Muscle of leg (tissue), 16 donors: Measurements from ENCODE around the gene TUBE1. TPM values are rescaled to one million over a fixed set of nuclear protein-coding genes. Genes with fewer than 3 reads are reported as not detected.

Source experiments
- DNase-seq: peaks from one replicate; pipeline ENCODE4 v3.0.0; 2013
- H3K27ac ChIP-seq: one replicate; pipeline ENCODE4 v1.5.1; 2013; ENCODE audit warnings: mild to moderate bottlenecking, low read length, control low read depth
- H3K27me3 ChIP-seq: one replicate; pipeline ENCODE4 v1.6.1; 2013; ENCODE audit warnings: low read length; ENCODE audit not compliant: control insufficient read depth, insufficient read depth
- H3K36me3 ChIP-seq: one replicate; pipeline ENCODE4 v1.6.1; 2013; ENCODE audit warnings: low read length; ENCODE audit not compliant: control insufficient read depth, insufficient read depth
- H3K4me1 ChIP-seq: one replicate; pipeline ENCODE4 v1.6.1; 2013; ENCODE audit warnings: low read length; ENCODE audit not compliant: control insufficient read depth, insufficient read depth
- H3K4me3 ChIP-seq: one replicate; pipeline ENCODE4 v1.5.1; 2013; ENCODE audit warnings: low read length, control low read depth
- H3K9me3 ChIP-seq: replicated peaks from 2 replicates; pipeline ENCODE4 v1.6.1; 2013; ENCODE audit warnings: low read depth, low read length; ENCODE audit not compliant: control insufficient read depth
- WGBS: methylation state at CpG from one replicate; pipeline ENCODE4 v1.1.5; 2013; ENCODE audit warnings: missing lambda C conversion rate; ENCODE audit not compliant: insufficient coverage; 5-methylcytosine and 5-hydroxymethylcytosine counted together
- long read RNA-seq, 11 donors: transcript quantifications; one replicate each; lab custom pipeline, GENCODE V29; 2026
- polyA plus RNA-seq, 8 donors: library from polyadenylated mRNA; unstranded; fragments of 120-200 nt; gene quantifications; one replicate each; pipeline versions ENCODE4 v1.2.1 to v1.2.3, GENCODE V29; 2013; ENCODE audit warnings: inconsistent platforms in 1 of 8, low replicate concordance in 1 of 8; ENCODE audit not compliant: insufficient read length in 8 of 8, insufficient read depth in 1 of 8
- total RNA-seq: library from RNA; stranded (reverse); fragments of 120-200 nt; gene quantifications from one replicate; pipeline ENCODE4 v1.2.4, GENCODE V29; 2013

Gene TUBE1
- 22.0 TPM for total RNA-seq
- polyA plus RNA-seq: 10 to 100 TPM; 12.9 to 26.3 (median 16.9) TPM
- long read RNA-seq, donor 1, partial matches to known transcripts: 0 of 5 reads
- long read RNA-seq, donor 1, other reads (novel, unspliced or antisense): 0 of 5 reads
- long read RNA-seq, donor 2: 0 reads
- long read RNA-seq, donor 3, transcript TUBE1-207 (1 exons, 3,610 nt): major isoform, 5 of 7 reads
- long read RNA-seq, donor 3, partial matches to known transcripts: 0 of 7 reads
- long read RNA-seq, donor 3, other reads (novel, unspliced or antisense): 0 of 7 reads
- long read RNA-seq, donor 4, partial matches to known transcripts: 0 of 4 reads
- long read RNA-seq, donor 4, other reads (novel, unspliced or antisense): 0 of 4 reads
- long read RNA-seq, donor 5, transcript TUBE1-207 (1 exons, 3,610 nt): major isoform, 7 of 14 reads
- long read RNA-seq, donor 5, transcript TUBE1-202 (12 exons, 2,142 nt): major isoform, 7 of 14 reads
- long read RNA-seq, donor 5, partial matches to known transcripts: 0 of 14 reads
- long read RNA-seq, donor 5, other reads (novel, unspliced or antisense): 0 of 14 reads
- long read RNA-seq, donor 6, transcript TUBE1-207 (1 exons, 3,610 nt): major isoform, 7 of 11 reads
- long read RNA-seq, donor 6, partial matches to known transcripts: 0 of 11 reads
- long read RNA-seq, donor 6, other reads (novel, unspliced or antisense): 0 of 11 reads
- long read RNA-seq, donor 7, partial matches to known transcripts: 0 of 7 reads
- long read RNA-seq, donor 7, other reads (novel, unspliced or antisense): 0 of 7 reads
- long read RNA-seq, donor 8, partial matches to known transcripts: 0 of 5 reads
- long read RNA-seq, donor 8, other reads (novel, unspliced or antisense): 0 of 5 reads
- long read RNA-seq, donor 9, transcript TUBE1-207 (1 exons, 3,610 nt): major isoform, 6 of 17 reads
- long read RNA-seq, donor 9, partial matches to known transcripts: 0 of 17 reads
- long read RNA-seq, donor 9, other reads (novel, unspliced or antisense): 8 of 17 reads
- long read RNA-seq, donor 10, transcript TUBE1-207 (1 exons, 3,610 nt): major isoform, 5 of 6 reads
- long read RNA-seq, donor 10, partial matches to known transcripts: 0 of 6 reads
- long read RNA-seq, donor 10, other reads (novel, unspliced or antisense): 0 of 6 reads
- long read RNA-seq, donor 11, partial matches to known transcripts: 0 of 6 reads
- long read RNA-seq, donor 11, other reads (novel, unspliced or antisense): 0 of 6 reads

- peak; percentile 99 for DNase-seq
- H3K4me3 ChIP-seq: peak within 1 kb of the TSS; percentile 89
- H3K9me3 ChIP-seq: no peaks in the 10 kb centered on the region
- H3K27me3 ChIP-seq: no peaks in the 10 kb centered on the region
- peaks cover 5% of the 10 kb centered on the region for H3K36me3 ChIP-seq
- H3K4me1 ChIP-seq: no peaks in the 10 kb centered on the region
- 0% methylated on average over 52 of the region's 60 CpGs for WGBS
- H3K27ac ChIP-seq: peak within 1 kb of the TSS; percentile 96
These were observed at the start of gene TUBE1, which contains the start of gene FAM229B for GRCh38 chr6:112087136-112087911. TUBE1 (minus strand) TSS chr6:112087482; CDS start chr6:112087434, 48 bp downstream. FAM229B (plus strand) TSS chr6:112087591; CDS start chr6:112099284, 11,693 bp downstream.

GRCh38 chr6:112130878-112131277 lies 43.6 kb upstream of the TUBE1 start:
- H3K9me3 ChIP-seq: no peaks in the 10 kb centered on the region
- no peaks in the 10 kb centered on the region for H3K27me3 ChIP-seq
- no peak overlapping the region for H3K4me3 ChIP-seq
- H3K36me3 ChIP-seq: peaks cover 26% of the 10 kb centered on the region
- no peak for DNase-seq
- no peaks in the 10 kb centered on the region for H3K4me1 ChIP-seq
- WGBS: no CpG with 5 or more reads among the region's 3 CpGs
- no peak overlapping the region for H3K27ac ChIP-seq

GRCh38 chr6:112128208-112128607 lies 40.9 kb upstream of the TUBE1 start:
- 100% methylated on average over 4 of the region's 5 CpGs for WGBS
- Histone ChIP-seq H3K4me1 (no peaks in the 10 kb centered on the region), H3K9me3 (no peaks in the 10 kb centered on the region), H3K4me3 (no peak overlapping the region), H3K36me3 (peaks cover 33% of the 10 kb centered on the region), H3K27me3 (no peaks in the 10 kb centered on the region), H3K27ac (no peak overlapping the region)
- no peak for DNase-seq

GRCh38 chr6:112123982-112124381 lies 36.7 kb upstream of the TUBE1 start:
- Histone ChIP-seq H3K4me3 (no peak overlapping the region), H3K27me3 (no peaks in the 10 kb centered on the region), H3K9me3 (no peaks in the 10 kb centered on the region), H3K4me1 (no peaks in the 10 kb centered on the region), H3K27ac (no peak overlapping the region), H3K36me3 (peaks cover 37% of the 10 kb centered on the region)
- no peak for DNase-seq
- WGBS: 100% methylated on average over 1 of the region's 1 CpG

GRCh38 chr6:112122756-112123155 lies 35.5 kb upstream of the TUBE1 start:
- Histone ChIP-seq H3K4me3 (no peak overlapping the region), H3K4me1 (no peaks in the 10 kb centered on the region), H3K27me3 (no peaks in the 10 kb centered on the region), H3K36me3 (peaks cover 43% of the 10 kb centered on the region), H3K27ac (no peak overlapping the region), H3K9me3 (no peaks in the 10 kb centered on the region)
- no peak for DNase-seq
- 40% methylated on average over 1 of the region's 2 CpGs for WGBS

GRCh38 chr6:112118034-112118433 lies 30.8 kb upstream of the TUBE1 start:
- Histone ChIP-seq H3K36me3 (peaks cover 41% of the 10 kb centered on the region), H3K4me1 (peaks cover 6% of the 10 kb centered on the region), H3K4me3 (no peak overlapping the region), H3K27ac (no peak overlapping the region), H3K9me3 (no peaks in the 10 kb centered on the region), H3K27me3 (no peaks in the 10 kb centered on the region)
- no peak for DNase-seq

GRCh38 chr6:112117554-112117953 lies 30.3 kb upstream of the TUBE1 start:
- Histone ChIP-seq H3K9me3 (no peaks in the 10 kb centered on the region), H3K4me3 (no peak overlapping the region), H3K4me1 (peaks cover 6% of the 10 kb centered on the region), H3K27ac (no peak overlapping the region), H3K27me3 (no peaks in the 10 kb centered on the region), H3K36me3 (peaks cover 41% of the 10 kb centered on the region)
- WGBS: no CpG with 5 or more reads among the region's 1 CpG
- no peak for DNase-seq

GRCh38 chr6:112116221-112116620 lies 28.9 kb upstream of the TUBE1 start:
- no peak for DNase-seq
- no CpG with 5 or more reads among the region's 1 CpG for WGBS
- H3K4me3 ChIP-seq: no peak overlapping the region
- no peaks in the 10 kb centered on the region for H3K9me3 ChIP-seq
- no peak overlapping the region for H3K27ac ChIP-seq
- H3K27me3 ChIP-seq: no peaks in the 10 kb centered on the region
- H3K36me3 ChIP-seq: peaks cover 48% of the 10 kb centered on the region
- H3K4me1 ChIP-seq: peaks cover 7% of the 10 kb centered on the region

- H3K9me3 ChIP-seq: no peaks in the 10 kb centered on the region
- H3K4me1 ChIP-seq: peaks cover 7% of the 10 kb centered on the region
- no peaks in the 10 kb centered on the region for H3K27me3 ChIP-seq
- peaks cover 40% of the 10 kb centered on the region for H3K36me3 ChIP-seq
- no peak overlapping the region for H3K4me3 ChIP-seq
- H3K27ac ChIP-seq: no peak overlapping the region
- WGBS: no CpG with 5 or more reads among the region's 3 CpGs
- DNase-seq: no peak
These were observed 27.4 kb upstream of the TUBE1 start for GRCh38 chr6:112114577-112115223.
